HL-60 (cell line): ENCODE measurements around the gene ARG1.

Experiments
- DNase-seq, 2 experiments: peaks; one replicate each; pipeline ENCODE4 v3.0.0-alpha.2; 2010 to 2020; ENCODE audit warnings: low read depth in 1 of 2, low spot score in 1 of 2
- H3K27ac ChIP-seq: fragments of 250-450 bp; sonication (Bioruptor Pico); replicated peaks from 2 replicates; pipeline ENCODE4 v1.5.1; 2020; ENCODE audit warnings: mild to moderate bottlenecking, moderate library complexity
- H3K27me3 ChIP-seq: fragments of 250-450 bp; sonication (Bioruptor Pico); 2 replicates; pipeline ENCODE4 v1.5.1; 2021; ENCODE audit warnings: mild to moderate bottlenecking, moderate library complexity; ENCODE audit not compliant: insufficient read depth, poor library complexity, severe bottlenecking
- H3K4me3 ChIP-seq: replicated peaks from 2 replicates; pipeline ENCODE4 v1.5.1; 2011; ENCODE audit warnings: mild to moderate bottlenecking, control low read depth, low read length; ENCODE audit not compliant: insufficient read depth
- GABPA ChIP-seq: IDR thresholded peaks from 2 replicates; pipeline ENCODE4 v1.6.1; 2012; ENCODE audit warnings: low read depth
- POLR2AphosphoS5 ChIP-seq: IDR thresholded peaks from 2 replicates; pipeline ENCODE4 v1.6.1; 2012; ENCODE audit warnings: low read depth
- SPI1 ChIP-seq: IDR thresholded peaks from 2 replicates; pipeline ENCODE4 v1.6.1; 2012; ENCODE audit warnings: low read depth, mild to moderate bottlenecking, borderline replicate concordance
- TF ChIP-seq, protein P1 (sequence below): IDR thresholded peaks from 2 replicates; pipeline ENCODE4 v1.6.1; 2012; ENCODE audit warnings: low read depth; ENCODE audit not compliant: insufficient replicate concordance
- TF ChIP-seq, protein P2 (sequence below): IDR thresholded peaks from one replicate; pipeline ENCODE4 v1.5.1; 2011; ENCODE audit warnings: low read length, control low read depth, inconsistent platforms; ENCODE audit not compliant: insufficient read depth

ARG1 gene

DNA sequence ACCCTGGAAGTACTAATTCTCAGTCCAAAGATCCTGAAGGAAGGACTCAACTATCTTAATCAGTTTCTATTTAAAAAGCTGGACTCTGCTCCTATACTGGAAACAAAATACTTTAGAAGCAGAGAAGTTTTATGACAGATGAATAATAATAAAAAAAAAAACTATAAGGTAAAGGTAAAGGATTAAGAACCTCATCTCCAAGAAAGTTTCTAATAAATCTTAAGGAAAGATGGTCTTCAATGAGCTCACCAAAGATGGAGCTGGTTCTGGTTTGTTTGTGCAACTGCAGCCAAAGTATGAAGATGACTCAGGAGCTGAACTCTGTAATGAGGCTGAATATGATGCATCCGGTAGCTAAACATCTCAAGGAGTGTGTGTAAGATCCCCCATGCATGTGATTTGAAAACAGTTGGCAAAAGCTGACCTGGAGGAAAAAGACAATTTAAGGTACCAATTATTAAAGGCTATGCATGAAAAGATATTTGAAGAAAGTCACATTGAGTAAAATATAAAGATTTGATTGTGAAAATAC, 29.8 kb downstream of the ARG1 start:
- TF ChIP-seq SPI1: no peak
- TF ChIP-seq, protein P1, sequence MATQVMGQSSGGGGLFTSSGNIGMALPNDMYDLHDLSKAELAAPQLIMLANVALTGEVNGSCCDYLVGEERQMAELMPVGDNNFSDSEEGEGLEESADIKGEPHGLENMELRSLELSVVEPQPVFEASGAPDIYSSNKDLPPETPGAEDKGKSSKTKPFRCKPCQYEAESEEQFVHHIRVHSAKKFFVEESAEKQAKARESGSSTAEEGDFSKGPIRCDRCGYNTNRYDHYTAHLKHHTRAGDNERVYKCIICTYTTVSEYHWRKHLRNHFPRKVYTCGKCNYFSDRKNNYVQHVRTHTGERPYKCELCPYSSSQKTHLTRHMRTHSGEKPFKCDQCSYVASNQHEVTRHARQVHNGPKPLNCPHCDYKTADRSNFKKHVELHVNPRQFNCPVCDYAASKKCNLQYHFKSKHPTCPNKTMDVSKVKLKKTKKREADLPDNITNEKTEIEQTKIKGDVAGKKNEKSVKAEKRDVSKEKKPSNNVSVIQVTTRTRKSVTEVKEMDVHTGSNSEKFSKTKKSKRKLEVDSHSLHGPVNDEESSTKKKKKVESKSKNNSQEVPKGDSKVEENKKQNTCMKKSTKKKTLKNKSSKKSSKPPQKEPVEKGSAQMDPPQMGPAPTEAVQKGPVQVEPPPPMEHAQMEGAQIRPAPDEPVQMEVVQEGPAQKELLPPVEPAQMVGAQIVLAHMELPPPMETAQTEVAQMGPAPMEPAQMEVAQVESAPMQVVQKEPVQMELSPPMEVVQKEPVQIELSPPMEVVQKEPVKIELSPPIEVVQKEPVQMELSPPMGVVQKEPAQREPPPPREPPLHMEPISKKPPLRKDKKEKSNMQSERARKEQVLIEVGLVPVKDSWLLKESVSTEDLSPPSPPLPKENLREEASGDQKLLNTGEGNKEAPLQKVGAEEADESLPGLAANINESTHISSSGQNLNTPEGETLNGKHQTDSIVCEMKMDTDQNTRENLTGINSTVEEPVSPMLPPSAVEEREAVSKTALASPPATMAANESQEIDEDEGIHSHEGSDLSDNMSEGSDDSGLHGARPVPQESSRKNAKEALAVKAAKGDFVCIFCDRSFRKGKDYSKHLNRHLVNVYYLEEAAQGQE: no peak
- TF ChIP-seq, protein P2, sequence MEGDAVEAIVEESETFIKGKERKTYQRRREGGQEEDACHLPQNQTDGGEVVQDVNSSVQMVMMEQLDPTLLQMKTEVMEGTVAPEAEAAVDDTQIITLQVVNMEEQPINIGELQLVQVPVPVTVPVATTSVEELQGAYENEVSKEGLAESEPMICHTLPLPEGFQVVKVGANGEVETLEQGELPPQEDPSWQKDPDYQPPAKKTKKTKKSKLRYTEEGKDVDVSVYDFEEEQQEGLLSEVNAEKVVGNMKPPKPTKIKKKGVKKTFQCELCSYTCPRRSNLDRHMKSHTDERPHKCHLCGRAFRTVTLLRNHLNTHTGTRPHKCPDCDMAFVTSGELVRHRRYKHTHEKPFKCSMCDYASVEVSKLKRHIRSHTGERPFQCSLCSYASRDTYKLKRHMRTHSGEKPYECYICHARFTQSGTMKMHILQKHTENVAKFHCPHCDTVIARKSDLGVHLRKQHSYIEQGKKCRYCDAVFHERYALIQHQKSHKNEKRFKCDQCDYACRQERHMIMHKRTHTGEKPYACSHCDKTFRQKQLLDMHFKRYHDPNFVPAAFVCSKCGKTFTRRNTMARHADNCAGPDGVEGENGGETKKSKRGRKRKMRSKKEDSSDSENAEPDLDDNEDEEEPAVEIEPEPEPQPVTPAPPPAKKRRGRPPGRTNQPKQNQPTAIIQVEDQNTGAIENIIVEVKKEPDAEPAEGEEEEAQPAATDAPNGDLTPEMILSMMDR: no peak
- TF ChIP-seq POLR2AphosphoS5: no peak
- TF ChIP-seq GABPA: no peak
- H3K4me3 ChIP-seq: no peak overlapping the region
- H3K27ac ChIP-seq: no peak overlapping the region
- no peak for DNase-seq
- H3K27me3 ChIP-seq: no peaks in the 10 kb centered on the region

DNA sequence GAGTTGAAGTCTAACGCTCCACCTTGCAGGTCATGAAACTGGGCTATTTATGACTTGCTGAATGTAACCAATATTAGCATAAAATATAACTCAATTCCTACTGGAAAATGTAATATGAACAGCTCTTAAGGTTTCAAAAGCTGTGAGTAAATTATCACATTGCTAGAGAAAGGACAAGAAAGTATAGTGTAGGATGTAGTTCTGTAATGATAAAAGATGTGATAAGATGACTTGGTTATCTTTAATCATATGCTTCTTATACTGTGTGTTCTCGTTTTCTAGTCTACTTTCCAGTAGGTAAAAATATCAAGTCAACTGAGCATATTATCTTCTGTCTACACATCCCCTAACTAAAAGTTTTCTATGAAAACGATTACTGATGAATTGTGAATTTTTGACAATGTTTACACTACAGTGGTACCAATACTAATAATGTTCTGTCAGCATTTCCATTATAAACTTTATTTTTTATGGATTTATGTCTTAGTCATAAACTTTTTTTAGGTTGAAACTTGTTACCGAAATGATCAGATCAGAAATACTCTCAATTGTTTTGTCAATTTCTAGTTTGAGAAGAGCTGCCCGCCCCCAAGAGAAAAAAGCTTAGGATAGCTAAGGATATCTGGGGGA, 40.4 kb downstream of the ARG1 start:
- H3K27ac ChIP-seq: no peak overlapping the region

DNA sequence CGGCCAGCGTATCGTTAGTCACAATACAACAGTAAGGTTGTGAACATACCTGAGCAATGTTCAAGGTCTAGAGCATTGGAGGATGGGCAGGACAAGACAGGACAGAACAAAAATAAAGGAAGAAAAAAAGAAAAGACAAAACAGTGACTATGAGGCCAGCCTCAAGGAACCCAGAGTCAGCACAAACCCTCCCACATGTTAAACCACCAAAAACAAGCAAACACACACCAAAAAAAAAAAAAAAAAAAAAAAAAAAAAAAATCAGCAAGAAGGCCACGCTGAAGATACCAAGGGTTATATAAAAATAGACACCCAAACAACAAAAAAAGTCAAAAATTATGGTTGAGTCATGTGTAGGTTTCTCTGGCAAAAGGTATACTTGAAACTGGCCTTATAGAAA, 42.2 kb downstream of the ARG1 start:
- no peak overlapping the region for H3K4me3 ChIP-seq
- no peaks in the 10 kb centered on the region for H3K27me3 ChIP-seq
- DNase-seq: no peak
- no peak overlapping the region for H3K27ac ChIP-seq
- TF ChIP-seq, protein P1: no peak

More for the DNA sequence above, 40.4 kb downstream of the ARG1 start:
- Histone ChIP-seq H3K27me3 (no peaks in the 10 kb centered on the region), H3K4me3 (no peak overlapping the region)
- no peak for DNase-seq
- TF ChIP-seq, protein P2: no peak
- TF ChIP-seq POLR2AphosphoS5 (no peak), SPI1 (no peak), GABPA (no peak)
- TF ChIP-seq, protein P1: no peak
